ENCODE measurements around the gene HNRNPAB. TPM values are rescaled to one million over a fixed set of nuclear protein-coding genes. Genes with fewer than 3 reads are reported as not detected.

HNRNPAB gene
- total and polyA plus RNA-seq, 5 donors from 2014 or later = 63.1 to 79.5 (median 65.7) TPM

DNA sequence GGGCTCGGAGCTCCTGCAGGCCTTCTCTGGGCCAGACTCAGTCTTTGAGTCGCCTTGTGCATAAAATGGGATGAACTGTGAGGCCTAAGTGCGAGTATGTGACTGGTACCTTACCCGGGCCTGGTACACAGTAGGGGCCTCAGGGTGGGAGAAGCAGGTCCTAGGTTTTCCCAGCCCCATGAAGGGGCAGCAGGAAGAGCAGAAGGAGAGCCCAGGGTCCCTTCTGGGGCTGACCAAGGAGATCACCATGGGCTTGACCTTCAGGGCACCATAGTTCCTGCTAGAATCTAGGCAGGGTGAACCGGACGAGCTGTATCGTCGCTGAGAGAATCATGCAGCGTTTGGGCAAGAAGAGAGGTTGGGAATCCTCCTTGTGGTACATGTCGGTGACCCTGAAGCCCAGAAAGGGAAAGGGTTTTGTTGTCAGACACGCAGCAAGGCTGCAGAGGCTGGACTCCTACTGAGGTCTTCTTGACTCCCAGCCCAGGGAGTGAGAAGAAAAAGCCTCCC is 28.6 kb downstream of the HNRNPAB start:
- Histone ChIP-seq H3K9me3 (ENCODE audit: control insufficient read depth in 2 of 2, low read length in 2 of 2) (no peaks in the 10 kb centered on the region), H3K27me3 (ENCODE audit: control insufficient read depth, insufficient read depth, low read length) (no peaks in the 10 kb centered on the region), H3K27ac (ENCODE audit: insufficient read depth, low read length, poor library complexity, severe bottlenecking) (peak overlapping the region; percentile 89), H3K4me1 (ENCODE audit: control insufficient read depth, insufficient read depth, low read length, poor library complexity, severe bottlenecking) (peaks cover 38% of the 10 kb centered on the region), H3K36me3 (ENCODE audit: control insufficient read depth, insufficient read depth, low read length) (peaks cover 25% of the 10 kb centered on the region), H3K4me3 (ENCODE audit: low read depth, low read length) (peak overlapping the region; percentile 31)
- H3K4me1 Mint-ChIP-seq = peaks cover 6 to 63% (median 33%) of the 10 kb centered on the region in 4 donors
- DNase-seq (no peak), ATAC-seq (ENCODE audit: low read depth in 2 of 2) (no peak)
- H3K9me3 Mint-ChIP-seq = no peaks in the 10 kb centered on the region
- peaks cover 20% of the 10 kb centered on the region for H3K36me3 Mint-ChIP-seq
- peaks cover 4% of the 10 kb centered on the region for H3K27me3 Mint-ChIP-seq
- H3K4me3 Mint-ChIP-seq = peak overlapping the region; percentile 81 to 87 (median 83)
- H3K27ac Mint-ChIP-seq = peak overlapping the region in 2 of 3 donors; percentile 59 to 60

GRCh38 chr5:178234121-178234749 is 29.9 kb downstream of the HNRNPAB start:
- H3K27ac Mint-ChIP-seq = peak overlapping the region in 1 of 3 donors; percentile 90
- no peaks in the 10 kb centered on the region for H3K9me3 Mint-ChIP-seq
- Histone ChIP-seq H3K27ac (ENCODE audit: insufficient read depth, low read length, poor library complexity, severe bottlenecking) (no peak overlapping the region), H3K36me3 (ENCODE audit: control insufficient read depth, insufficient read depth, low read length) (peaks cover 15% of the 10 kb centered on the region), H3K4me1 (ENCODE audit: control insufficient read depth, insufficient read depth, low read length, poor library complexity, severe bottlenecking) (peaks cover 50% of the 10 kb centered on the region), H3K4me3 (ENCODE audit: low read depth, low read length) (no peak overlapping the region), H3K27me3 (ENCODE audit: control insufficient read depth, insufficient read depth, low read length) (no peaks in the 10 kb centered on the region), H3K9me3 (ENCODE audit: control insufficient read depth in 2 of 2, low read length in 2 of 2) (no peaks in the 10 kb centered on the region)
- peak overlapping the region; percentile 28 to 92 (median 83) for H3K4me3 Mint-ChIP-seq
- no peak for DNase-seq
- H3K27me3 Mint-ChIP-seq = peaks cover 4% of the 10 kb centered on the region
- H3K36me3 Mint-ChIP-seq = peaks cover 13% of the 10 kb centered on the region
- ATAC-seq (ENCODE audit: low read depth in 2 of 2) = no peak
- H3K4me1 Mint-ChIP-seq = peaks cover 6 to 63% (median 27%) of the 10 kb centered on the region in 4 donors

GRCh38 chr5:178234750-178235587 is 30.6 kb downstream of the HNRNPAB start:
- Histone ChIP-seq H3K4me3 (ENCODE audit: low read depth, low read length) (no peak overlapping the region), H3K36me3 (ENCODE audit: control insufficient read depth, insufficient read depth, low read length) (peaks cover 7% of the 10 kb centered on the region), H3K27me3 (ENCODE audit: control insufficient read depth, insufficient read depth, low read length) (no peaks in the 10 kb centered on the region), H3K9me3 (ENCODE audit: control insufficient read depth in 2 of 2, low read length in 2 of 2) (no peaks in the 10 kb centered on the region), H3K4me1 (ENCODE audit: control insufficient read depth, insufficient read depth, low read length, poor library complexity, severe bottlenecking) (peaks cover 45% of the 10 kb centered on the region), H3K27ac (ENCODE audit: insufficient read depth, low read length, poor library complexity, severe bottlenecking) (no peak overlapping the region)
- DNase-seq = peak; percentile 48 to 77 (median 57)
- H3K36me3 Mint-ChIP-seq = peaks cover 8% of the 10 kb centered on the region
- ATAC-seq (ENCODE audit: low read depth in 2 of 2) = peak in 1 of 2 donors; percentile 18
- H3K9me3 Mint-ChIP-seq = no peaks in the 10 kb centered on the region
- H3K4me3 Mint-ChIP-seq = peak overlapping the region; percentile 22 to 92 (median 56)
- H3K27ac Mint-ChIP-seq = peak overlapping the region in 2 of 3 donors; percentile 34 to 69
- peaks cover 4% of the 10 kb centered on the region for H3K27me3 Mint-ChIP-seq
- H3K4me1 Mint-ChIP-seq = peaks cover 6 to 60% (median 22%) of the 10 kb centered on the region in 4 donors

DNA sequence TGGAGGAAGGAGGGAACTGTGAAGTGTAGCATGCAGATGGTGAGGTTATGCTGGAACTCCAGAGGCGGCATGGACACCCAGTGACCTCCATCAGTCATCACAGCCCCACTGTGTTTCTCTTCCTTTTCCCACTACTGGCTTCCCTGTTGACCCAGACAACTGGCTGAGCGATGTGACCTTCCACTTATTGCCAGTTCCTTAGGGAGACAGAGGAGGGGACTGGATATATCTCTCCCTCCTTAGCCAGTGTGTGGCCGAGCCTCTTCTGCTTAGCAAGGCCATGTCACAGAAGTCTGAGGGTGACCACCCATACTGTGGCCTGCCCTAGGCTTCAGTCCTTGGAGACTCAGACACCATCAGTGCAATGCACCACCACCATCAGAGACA is 31.2 kb downstream of the HNRNPAB start:
- no peaks in the 10 kb centered on the region for H3K9me3 ChIP-seq (ENCODE audit: control insufficient read depth in 2 of 2, low read length in 2 of 2)
- H3K27ac ChIP-seq (ENCODE audit: insufficient read depth, low read length, poor library complexity, severe bottlenecking) = no peak overlapping the region
- peak overlapping the region in 2 of 4 donors; percentile 28 to 84 for H3K4me3 Mint-ChIP-seq
- peaks cover 6 to 58% (median 18%) of the 10 kb centered on the region in 4 donors for H3K4me1 Mint-ChIP-seq
- H3K4me3 ChIP-seq (ENCODE audit: low read depth, low read length) = no peak overlapping the region
- ATAC-seq (ENCODE audit: low read depth in 2 of 2) (no peak), DNase-seq (no peak)
- peaks cover 4% of the 10 kb centered on the region for H3K27me3 Mint-ChIP-seq
- H3K27me3 ChIP-seq (ENCODE audit: control insufficient read depth, insufficient read depth, low read length) = no peaks in the 10 kb centered on the region
- no peaks in the 10 kb centered on the region for H3K9me3 Mint-ChIP-seq
- H3K27ac Mint-ChIP-seq = no peak overlapping the region
- H3K36me3 Mint-ChIP-seq = peaks cover 7% of the 10 kb centered on the region
- peaks cover 40% of the 10 kb centered on the region for H3K4me1 ChIP-seq (ENCODE audit: control insufficient read depth, insufficient read depth, low read length, poor library complexity, severe bottlenecking)
- peaks cover 4% of the 10 kb centered on the region for H3K36me3 ChIP-seq (ENCODE audit: control insufficient read depth, insufficient read depth, low read length)

DNA sequence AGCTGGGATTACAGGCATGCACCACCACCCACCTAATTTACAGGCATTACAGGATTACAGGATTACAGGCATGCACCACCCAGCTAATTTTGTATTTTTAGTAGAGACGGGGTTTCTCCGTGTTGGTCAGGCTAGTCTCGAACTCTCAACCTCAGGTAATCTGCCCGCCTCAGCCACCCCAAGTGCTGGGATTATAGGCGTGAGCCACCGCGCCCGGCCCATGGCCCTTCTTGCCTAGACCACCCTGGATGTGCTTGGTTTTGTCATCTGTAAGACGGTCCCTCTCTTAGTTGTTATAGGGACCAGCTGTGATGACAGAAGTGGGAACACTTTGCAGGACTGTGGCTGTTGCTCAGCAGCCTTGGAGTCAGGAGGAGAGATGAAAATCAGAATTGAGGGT is 31.8 kb downstream of the HNRNPAB start:
- Mint-ChIP-seq H3K4me1 (peaks cover 10 to 58% (median 15%) of the 10 kb centered on the region in 4 donors), H3K36me3 (peaks cover 4% of the 10 kb centered on the region), H3K9me3 (no peaks in the 10 kb centered on the region), H3K27ac (peak overlapping the region in 1 of 3 donors; percentile 67), H3K27me3 (peaks cover 4% of the 10 kb centered on the region), H3K4me3 (peak overlapping the region in 1 of 4 donors; percentile 29)
- Histone ChIP-seq H3K27me3 (ENCODE audit: control insufficient read depth, insufficient read depth, low read length) (no peaks in the 10 kb centered on the region), H3K4me3 (ENCODE audit: low read depth, low read length) (no peak overlapping the region), H3K36me3 (ENCODE audit: control insufficient read depth, insufficient read depth, low read length) (peaks cover 1% of the 10 kb centered on the region), H3K9me3 (ENCODE audit: control insufficient read depth in 2 of 2, low read length in 2 of 2) (no peaks in the 10 kb centered on the region), H3K27ac (ENCODE audit: insufficient read depth, low read length, poor library complexity, severe bottlenecking) (no peak overlapping the region), H3K4me1 (ENCODE audit: control insufficient read depth, insufficient read depth, low read length, poor library complexity, severe bottlenecking) (peaks cover 40% of the 10 kb centered on the region)
- DNase-seq (no peak), ATAC-seq (ENCODE audit: low read depth in 2 of 2) (no peak)

DNA sequence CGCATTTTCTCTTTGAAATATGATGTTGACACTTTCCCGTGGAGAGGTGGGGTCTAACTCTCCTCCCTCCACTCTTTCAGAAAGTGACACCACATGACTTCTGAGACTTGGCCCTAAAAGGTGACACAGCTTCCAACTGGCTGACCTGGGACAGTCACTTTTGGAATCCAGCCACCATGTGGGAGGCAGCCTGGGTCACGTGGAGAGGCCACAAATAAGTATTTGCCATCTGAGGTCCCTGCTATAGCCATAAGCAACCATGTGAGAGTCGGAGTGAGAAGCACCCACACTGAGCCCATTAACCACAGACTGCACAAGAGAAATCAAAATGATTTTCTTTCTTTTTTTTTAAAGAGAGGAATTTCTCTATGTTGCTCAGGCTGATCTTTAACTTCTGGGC is 32.3 kb downstream of the HNRNPAB start:
- DNase-seq (no peak), ATAC-seq (ENCODE audit: low read depth in 2 of 2) (no peak)
- Histone ChIP-seq H3K27me3 (ENCODE audit: control insufficient read depth, insufficient read depth, low read length) (no peaks in the 10 kb centered on the region), H3K27ac (ENCODE audit: insufficient read depth, low read length, poor library complexity, severe bottlenecking) (peak overlapping the region; percentile 23), H3K9me3 (ENCODE audit: control insufficient read depth in 2 of 2, low read length in 2 of 2) (no peaks in the 10 kb centered on the region), H3K4me3 (ENCODE audit: low read depth, low read length) (no peak overlapping the region), H3K36me3 (ENCODE audit: control insufficient read depth, insufficient read depth, low read length) (no peaks in the 10 kb centered on the region), H3K4me1 (ENCODE audit: control insufficient read depth, insufficient read depth, low read length, poor library complexity, severe bottlenecking) (peaks cover 35% of the 10 kb centered on the region)
- H3K36me3 Mint-ChIP-seq = no peaks in the 10 kb centered on the region
- peak overlapping the region in 1 of 4 donors; percentile 29 for H3K4me3 Mint-ChIP-seq
- H3K27ac Mint-ChIP-seq = peak overlapping the region in 2 of 3 donors; percentile 67 to 76
- peaks cover 4% of the 10 kb centered on the region for H3K27me3 Mint-ChIP-seq
- no peaks in the 10 kb centered on the region for H3K9me3 Mint-ChIP-seq
- peaks cover 10 to 54% (median 11%) of the 10 kb centered on the region in 4 donors for H3K4me1 Mint-ChIP-seq

GRCh38 chr5:178237431-178238312 is 33.3 kb downstream of the HNRNPAB start:
- DNase-seq (no peak), ATAC-seq (ENCODE audit: low read depth in 2 of 2) (no peak)
- Histone ChIP-seq H3K4me1 (ENCODE audit: control insufficient read depth, insufficient read depth, low read length, poor library complexity, severe bottlenecking) (peaks cover 31% of the 10 kb centered on the region), H3K9me3 (ENCODE audit: control insufficient read depth in 2 of 2, low read length in 2 of 2) (no peaks in the 10 kb centered on the region), H3K27ac (ENCODE audit: insufficient read depth, low read length, poor library complexity, severe bottlenecking) (peak overlapping the region; percentile 37), H3K27me3 (ENCODE audit: control insufficient read depth, insufficient read depth, low read length) (no peaks in the 10 kb centered on the region), H3K36me3 (ENCODE audit: control insufficient read depth, insufficient read depth, low read length) (no peaks in the 10 kb centered on the region), H3K4me3 (ENCODE audit: low read depth, low read length) (no peak overlapping the region)
- no peaks in the 10 kb centered on the region for H3K36me3 Mint-ChIP-seq
- peak overlapping the region; percentile 51 to 76 (median 69) for H3K27ac Mint-ChIP-seq
- H3K4me1 Mint-ChIP-seq = peaks cover 10 to 54% (median 14%) of the 10 kb centered on the region in 4 donors
- H3K9me3 Mint-ChIP-seq = no peaks in the 10 kb centered on the region
- H3K27me3 Mint-ChIP-seq = peaks cover 4% of the 10 kb centered on the region
- peak overlapping the region in 1 of 4 donors; percentile 29 for H3K4me3 Mint-ChIP-seq

All from CD4-positive, CD25-positive, alpha-beta regulatory T cell (primary cell).